Measurements from ENCODE around the gene SCARF2.

DNA sequence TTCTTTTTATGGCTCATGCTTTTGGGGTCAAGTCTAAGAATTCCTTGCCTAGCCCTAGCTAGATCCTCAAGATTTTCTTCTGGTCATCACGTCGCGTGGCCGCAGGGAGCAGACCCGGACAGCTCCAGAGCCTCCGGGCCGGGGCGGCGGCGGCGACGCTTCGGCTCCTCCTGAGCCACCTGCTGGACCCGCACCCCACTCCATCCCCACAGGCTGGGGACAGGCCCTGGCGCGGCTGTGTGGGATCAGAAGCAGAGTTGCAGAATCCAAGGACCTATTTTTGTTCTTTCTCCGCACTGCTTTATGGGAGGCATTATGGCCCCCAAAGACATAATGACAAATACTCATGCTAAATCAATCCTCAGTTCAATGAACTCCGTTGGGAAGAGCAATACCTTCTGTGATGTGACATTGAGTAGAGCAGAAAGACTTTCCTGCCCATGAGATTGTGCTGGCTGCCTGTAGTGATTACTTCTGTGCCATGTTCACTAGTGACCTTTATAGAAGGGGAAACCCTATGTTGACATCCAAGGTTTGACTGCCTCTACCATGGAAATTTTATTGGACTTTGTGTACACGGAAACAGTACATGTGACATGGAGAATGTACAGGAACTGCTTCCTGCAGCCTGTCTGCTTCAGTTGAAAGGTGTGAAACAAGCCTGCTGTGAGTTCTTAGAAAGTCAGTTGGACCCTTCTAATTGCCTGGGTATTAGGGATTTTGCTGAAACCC lies 12.4 kb upstream of the SCARF2 start:
- TF ChIP-seq, protein P1, sequence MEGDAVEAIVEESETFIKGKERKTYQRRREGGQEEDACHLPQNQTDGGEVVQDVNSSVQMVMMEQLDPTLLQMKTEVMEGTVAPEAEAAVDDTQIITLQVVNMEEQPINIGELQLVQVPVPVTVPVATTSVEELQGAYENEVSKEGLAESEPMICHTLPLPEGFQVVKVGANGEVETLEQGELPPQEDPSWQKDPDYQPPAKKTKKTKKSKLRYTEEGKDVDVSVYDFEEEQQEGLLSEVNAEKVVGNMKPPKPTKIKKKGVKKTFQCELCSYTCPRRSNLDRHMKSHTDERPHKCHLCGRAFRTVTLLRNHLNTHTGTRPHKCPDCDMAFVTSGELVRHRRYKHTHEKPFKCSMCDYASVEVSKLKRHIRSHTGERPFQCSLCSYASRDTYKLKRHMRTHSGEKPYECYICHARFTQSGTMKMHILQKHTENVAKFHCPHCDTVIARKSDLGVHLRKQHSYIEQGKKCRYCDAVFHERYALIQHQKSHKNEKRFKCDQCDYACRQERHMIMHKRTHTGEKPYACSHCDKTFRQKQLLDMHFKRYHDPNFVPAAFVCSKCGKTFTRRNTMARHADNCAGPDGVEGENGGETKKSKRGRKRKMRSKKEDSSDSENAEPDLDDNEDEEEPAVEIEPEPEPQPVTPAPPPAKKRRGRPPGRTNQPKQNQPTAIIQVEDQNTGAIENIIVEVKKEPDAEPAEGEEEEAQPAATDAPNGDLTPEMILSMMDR (IDR thresholded peaks at IDR 0.05; ENCODE audit: poor library complexity, severe bottlenecking), result no peak
- TF ChIP-seq TAF1 (IDR thresholded peaks at IDR 0.05; ENCODE audit: low read depth) (no peak), EZH2 (IDR thresholded peaks at IDR 0.05; ENCODE audit: borderline replicate concordance, insufficient read depth, low read length, poor library complexity, severe bottlenecking) (no peak)
- TF ChIP-seq, protein P2, sequence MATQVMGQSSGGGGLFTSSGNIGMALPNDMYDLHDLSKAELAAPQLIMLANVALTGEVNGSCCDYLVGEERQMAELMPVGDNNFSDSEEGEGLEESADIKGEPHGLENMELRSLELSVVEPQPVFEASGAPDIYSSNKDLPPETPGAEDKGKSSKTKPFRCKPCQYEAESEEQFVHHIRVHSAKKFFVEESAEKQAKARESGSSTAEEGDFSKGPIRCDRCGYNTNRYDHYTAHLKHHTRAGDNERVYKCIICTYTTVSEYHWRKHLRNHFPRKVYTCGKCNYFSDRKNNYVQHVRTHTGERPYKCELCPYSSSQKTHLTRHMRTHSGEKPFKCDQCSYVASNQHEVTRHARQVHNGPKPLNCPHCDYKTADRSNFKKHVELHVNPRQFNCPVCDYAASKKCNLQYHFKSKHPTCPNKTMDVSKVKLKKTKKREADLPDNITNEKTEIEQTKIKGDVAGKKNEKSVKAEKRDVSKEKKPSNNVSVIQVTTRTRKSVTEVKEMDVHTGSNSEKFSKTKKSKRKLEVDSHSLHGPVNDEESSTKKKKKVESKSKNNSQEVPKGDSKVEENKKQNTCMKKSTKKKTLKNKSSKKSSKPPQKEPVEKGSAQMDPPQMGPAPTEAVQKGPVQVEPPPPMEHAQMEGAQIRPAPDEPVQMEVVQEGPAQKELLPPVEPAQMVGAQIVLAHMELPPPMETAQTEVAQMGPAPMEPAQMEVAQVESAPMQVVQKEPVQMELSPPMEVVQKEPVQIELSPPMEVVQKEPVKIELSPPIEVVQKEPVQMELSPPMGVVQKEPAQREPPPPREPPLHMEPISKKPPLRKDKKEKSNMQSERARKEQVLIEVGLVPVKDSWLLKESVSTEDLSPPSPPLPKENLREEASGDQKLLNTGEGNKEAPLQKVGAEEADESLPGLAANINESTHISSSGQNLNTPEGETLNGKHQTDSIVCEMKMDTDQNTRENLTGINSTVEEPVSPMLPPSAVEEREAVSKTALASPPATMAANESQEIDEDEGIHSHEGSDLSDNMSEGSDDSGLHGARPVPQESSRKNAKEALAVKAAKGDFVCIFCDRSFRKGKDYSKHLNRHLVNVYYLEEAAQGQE (IDR thresholded peaks at IDR 0.05; ENCODE audit: borderline replicate concordance), result no peak

All from neural cell (in vitro differentiated cells).